Dendritic cell treated with granulocyte-macrophage colony-stimulating factor and Interleukin-4, amounts not matched to agents 40 ng/mL and 50 ng/mL, for 4 days (primary cell): ENCODE data around the gene BABAM2.
A peak's percentile ranks its signal among the peaks of the same experiment; 100 is the strongest.

Source experiments
- H3K27ac Mint-ChIP-seq: one replicate; pipeline ENCODE4 v1.8.0; 2022; ENCODE audit warnings: mild to moderate bottlenecking, mixed read lengths
- H3K27me3 Mint-ChIP-seq: one replicate; pipeline ENCODE4 v1.8.0; 2022; ENCODE audit warnings: mild to moderate bottlenecking, mixed read lengths
- H3K36me3 Mint-ChIP-seq: one replicate; pipeline ENCODE4 v1.8.0; 2022; ENCODE audit warnings: low read depth, mixed read lengths
- H3K4me1 Mint-ChIP-seq: one replicate; pipeline ENCODE4 v1.8.0; 2022; ENCODE audit warnings: low read depth, mixed read lengths
- H3K4me3 Mint-ChIP-seq: one replicate; pipeline ENCODE4 v1.8.0; 2022; ENCODE audit warnings: mild to moderate bottlenecking, moderate library complexity, mixed read lengths
- H3K9me3 Mint-ChIP-seq: one replicate; pipeline ENCODE4 v1.8.0; 2022; ENCODE audit warnings: mixed read lengths
- intact Hi-C: fragments of 100-400 bp; cut with micrococcal nuclease; formaldehyde crosslinking; loops from one replicate; pipeline ENCODE4 v1.15.0; 2022

The BABAM2 gene

DNA sequence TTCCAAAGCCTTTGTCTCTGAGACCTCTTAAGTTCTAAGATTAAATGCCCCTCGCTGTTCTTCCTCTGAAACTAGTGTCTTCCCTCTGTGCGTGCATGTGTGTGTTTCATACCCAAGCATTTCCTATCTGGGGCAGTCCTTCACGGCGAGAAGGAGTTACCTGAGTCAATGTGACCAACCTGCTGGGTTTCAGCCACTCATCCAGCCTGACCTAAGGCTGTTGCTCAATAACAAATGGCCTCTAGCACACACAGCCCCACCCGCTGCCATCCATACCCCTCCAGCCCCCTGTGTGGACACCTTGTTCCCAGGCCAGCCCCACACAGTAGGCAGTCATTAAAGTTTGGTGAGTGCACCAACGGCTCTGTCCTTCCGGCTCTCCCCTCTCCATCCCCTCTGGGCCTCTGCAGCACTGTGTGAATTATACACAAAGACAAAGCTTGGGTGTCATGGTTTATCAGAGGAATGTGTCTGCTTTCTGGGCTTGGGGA, 448.3 kb downstream of the BABAM2 start:
- no peaks in the 10 kb centered on the region for H3K27me3 Mint-ChIP-seq
- peaks cover 36% of the 10 kb centered on the region for H3K4me1 Mint-ChIP-seq
- H3K4me3 Mint-ChIP-seq, result no peak overlapping the region
- peak overlapping the region; percentile 41 for H3K27ac Mint-ChIP-seq
- peaks cover 12% of the 10 kb centered on the region for H3K36me3 Mint-ChIP-seq
- intact Hi-C loops, result no loop called here
- H3K9me3 Mint-ChIP-seq, result no peaks in the 10 kb centered on the region

DNA sequence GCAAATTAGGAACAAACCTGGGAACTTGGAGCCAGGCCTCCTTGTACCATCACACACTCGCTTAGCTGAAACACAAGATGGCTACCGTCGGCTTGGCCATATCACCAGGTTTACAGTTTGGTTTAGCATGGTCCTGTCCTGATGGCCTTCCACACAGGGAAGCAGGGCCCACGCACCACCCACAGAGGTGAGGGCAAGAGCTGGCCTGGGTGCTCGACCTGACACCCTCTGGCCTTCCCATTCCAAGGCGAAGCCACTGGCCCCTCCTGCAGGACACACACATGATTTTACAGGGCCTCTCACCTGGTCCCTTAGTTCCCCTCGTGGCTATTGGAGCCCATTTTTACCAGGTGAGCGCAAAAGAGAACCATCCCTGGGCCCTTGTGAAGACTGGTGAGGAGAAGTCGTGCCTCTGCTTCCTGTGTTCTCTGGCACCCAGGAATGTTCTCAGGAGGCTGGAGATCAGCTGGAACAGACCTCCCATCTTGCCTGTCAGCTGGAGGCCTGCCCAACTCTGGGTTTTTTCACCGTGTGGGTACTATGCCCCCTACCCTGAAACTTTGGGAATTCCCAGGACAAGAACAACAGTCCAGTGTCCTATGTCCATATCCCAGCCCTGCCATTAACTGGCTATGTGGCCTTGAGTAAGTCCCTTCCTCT, 449.1 kb downstream of the BABAM2 start:
- intact Hi-C loops, result loop anchor here (5.0 kb wide), 2 partner anchors 38 to 53 kb away; partner anchors contain the start of gene FOSL2
- H3K4me1 Mint-ChIP-seq, result peaks cover 42% of the 10 kb centered on the region
- no peaks in the 10 kb centered on the region for H3K9me3 Mint-ChIP-seq
- H3K36me3 Mint-ChIP-seq, result peaks cover 12% of the 10 kb centered on the region
- peak overlapping the region; percentile 41 for H3K27ac Mint-ChIP-seq
- no peaks in the 10 kb centered on the region for H3K27me3 Mint-ChIP-seq
- H3K4me3 Mint-ChIP-seq, result no peak overlapping the region

DNA sequence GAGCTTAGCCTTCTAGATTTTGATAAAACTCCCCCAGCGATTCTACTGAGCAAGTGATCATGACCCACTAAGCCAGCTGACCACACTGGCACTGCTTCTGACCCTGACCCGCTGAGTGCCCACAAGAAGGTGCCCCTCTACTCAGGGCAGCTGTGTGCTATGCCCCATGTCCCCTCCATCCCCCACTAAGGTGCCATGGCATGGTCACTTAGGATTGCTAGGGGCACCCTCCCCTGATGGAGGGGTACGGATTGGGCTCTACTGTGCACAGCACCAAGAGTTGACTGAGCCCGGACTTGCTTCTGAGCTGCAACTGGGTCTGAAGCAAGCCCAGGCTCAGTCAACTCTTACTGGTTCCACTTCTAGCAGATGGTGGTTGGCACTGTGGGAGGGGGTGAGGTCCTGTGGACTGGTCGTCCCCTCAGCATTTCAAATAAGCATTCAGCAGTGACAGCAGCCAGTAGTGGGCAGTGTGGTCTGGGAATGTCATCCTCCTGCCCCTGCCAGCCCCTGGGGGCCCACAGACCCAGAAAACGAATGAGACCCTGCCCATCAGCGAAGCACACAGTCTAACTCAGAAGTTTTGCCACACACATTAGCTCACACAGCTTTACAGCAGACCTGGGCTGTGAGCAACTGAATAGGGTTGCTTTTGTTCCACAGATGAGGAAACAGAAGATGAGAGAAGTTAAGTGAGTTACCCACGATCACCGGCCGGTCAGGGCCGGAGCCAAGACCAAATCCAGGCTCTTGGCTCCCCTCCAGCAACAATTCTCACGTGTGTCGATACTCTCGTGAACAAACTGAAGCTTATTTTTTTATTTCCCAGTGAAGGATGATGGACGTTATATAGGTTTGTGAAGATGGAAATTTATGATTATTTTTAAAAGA, 450.0 kb downstream of the BABAM2 start:
- H3K27me3 Mint-ChIP-seq, result peaks cover 2% of the 10 kb centered on the region
- H3K9me3 Mint-ChIP-seq, result no peaks in the 10 kb centered on the region
- no peak overlapping the region for H3K27ac Mint-ChIP-seq

DNA sequence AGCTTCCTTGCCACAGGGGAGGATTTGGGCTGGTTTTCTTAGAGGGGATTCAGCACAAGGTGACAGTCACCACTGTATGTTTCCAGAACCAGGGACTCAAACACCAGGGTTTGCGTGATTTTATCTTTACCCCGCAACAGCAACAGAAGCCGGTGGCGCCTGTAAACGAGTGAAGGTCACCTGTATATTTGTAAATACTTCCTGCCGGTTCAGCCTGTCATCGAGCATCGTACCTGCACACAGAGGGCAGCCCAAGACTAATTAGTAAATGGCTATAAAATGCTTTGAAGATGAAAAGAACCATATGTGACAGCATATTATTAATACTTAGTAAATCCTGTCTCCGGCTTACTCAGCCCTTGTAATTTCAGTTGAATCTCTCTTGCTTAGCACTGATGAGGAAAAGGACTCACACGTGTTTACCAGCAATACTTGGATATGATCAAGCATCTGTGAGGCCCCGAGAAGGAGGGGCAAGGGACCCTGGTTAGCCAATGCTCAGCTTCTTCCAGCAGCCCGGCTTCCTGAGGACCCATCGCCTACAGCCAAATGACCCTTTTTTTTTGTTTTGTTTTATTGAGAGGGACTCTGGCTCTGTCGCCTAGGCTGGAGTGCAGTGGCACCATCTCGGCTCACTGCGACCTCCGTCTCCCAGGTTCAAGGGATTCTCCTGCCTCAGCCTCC, 450.8 kb downstream of the BABAM2 start:
- no peak overlapping the region for H3K27ac Mint-ChIP-seq
- peaks cover 4% of the 10 kb centered on the region for H3K27me3 Mint-ChIP-seq
- H3K36me3 Mint-ChIP-seq, result peaks cover 12% of the 10 kb centered on the region

More for the DNA sequence above, 450.0 kb downstream of the BABAM2 start:
- Mint-ChIP-seq H3K36me3 (peaks cover 12% of the 10 kb centered on the region), H3K4me1 (peaks cover 42% of the 10 kb centered on the region), H3K4me3 (no peak overlapping the region)
- intact Hi-C loops, result loop anchor here (5.0 kb wide), 2 partner anchors 37 to 52 kb away; partner anchors contain the start of gene FOSL2

DNA sequence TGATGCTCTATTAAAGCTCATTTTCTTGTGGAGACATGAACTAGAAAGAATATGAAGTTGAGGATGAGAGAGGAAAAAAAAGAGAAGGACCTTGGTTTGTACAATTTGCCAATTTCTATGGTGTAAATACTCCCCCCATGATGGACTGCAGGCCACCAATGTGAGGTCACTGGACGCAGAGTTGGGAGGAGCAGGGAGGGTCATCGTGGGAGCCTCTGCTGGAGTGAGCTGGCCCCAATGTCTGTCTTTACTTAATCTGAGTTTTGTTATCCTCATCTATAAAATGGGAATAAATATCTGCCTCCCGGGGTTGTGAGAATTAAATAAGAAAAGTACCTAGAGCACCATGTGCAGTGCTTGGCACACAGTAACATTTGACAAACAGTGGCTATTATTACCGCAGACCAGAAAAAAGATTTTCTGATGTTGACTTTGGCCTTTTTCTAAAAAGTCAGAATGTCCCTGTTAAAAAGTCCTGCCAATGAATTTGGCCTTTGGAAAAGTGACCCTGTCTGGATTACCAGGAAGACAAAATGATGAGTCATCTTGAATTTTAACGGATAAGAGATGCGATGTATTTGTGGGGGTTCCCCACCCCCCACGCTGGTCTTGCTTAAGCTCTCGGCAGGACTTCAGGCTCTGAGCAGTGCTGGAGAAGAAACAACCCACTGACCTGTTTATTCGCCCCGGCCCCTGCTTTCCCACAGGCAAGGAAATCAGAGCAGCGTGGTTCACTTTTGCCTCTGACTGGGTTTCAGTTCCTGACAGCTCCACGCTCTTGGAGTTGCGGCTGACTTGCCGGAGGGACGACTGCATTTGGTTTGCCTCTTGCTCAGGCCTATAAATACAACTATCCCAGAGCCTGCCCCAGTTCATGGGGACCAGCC, 451.8 kb downstream of the BABAM2 start:
- peaks cover 42% of the 10 kb centered on the region for H3K4me1 Mint-ChIP-seq
- peak overlapping the region; percentile 20 for H3K4me3 Mint-ChIP-seq
- peak overlapping the region; percentile 54 for H3K27ac Mint-ChIP-seq
- peaks cover 12% of the 10 kb centered on the region for H3K36me3 Mint-ChIP-seq
- intact Hi-C loops, result loop anchor here (2.0 to 5.0 kb wide), 3 partner anchors 16 to 50 kb away; partner anchors contain the start of gene FOSL2
- no peaks in the 10 kb centered on the region for H3K9me3 Mint-ChIP-seq
- peaks cover 5% of the 10 kb centered on the region for H3K27me3 Mint-ChIP-seq

More for the DNA sequence above, 450.8 kb downstream of the BABAM2 start:
- H3K4me3 Mint-ChIP-seq, result no peak overlapping the region
- H3K9me3 Mint-ChIP-seq, result no peaks in the 10 kb centered on the region
- intact Hi-C loops, result loop anchor here (5.0 kb wide), 2 partner anchors 36 to 51 kb away; partner anchors contain the start of gene FOSL2
- H3K4me1 Mint-ChIP-seq, result peaks cover 42% of the 10 kb centered on the region

DNA sequence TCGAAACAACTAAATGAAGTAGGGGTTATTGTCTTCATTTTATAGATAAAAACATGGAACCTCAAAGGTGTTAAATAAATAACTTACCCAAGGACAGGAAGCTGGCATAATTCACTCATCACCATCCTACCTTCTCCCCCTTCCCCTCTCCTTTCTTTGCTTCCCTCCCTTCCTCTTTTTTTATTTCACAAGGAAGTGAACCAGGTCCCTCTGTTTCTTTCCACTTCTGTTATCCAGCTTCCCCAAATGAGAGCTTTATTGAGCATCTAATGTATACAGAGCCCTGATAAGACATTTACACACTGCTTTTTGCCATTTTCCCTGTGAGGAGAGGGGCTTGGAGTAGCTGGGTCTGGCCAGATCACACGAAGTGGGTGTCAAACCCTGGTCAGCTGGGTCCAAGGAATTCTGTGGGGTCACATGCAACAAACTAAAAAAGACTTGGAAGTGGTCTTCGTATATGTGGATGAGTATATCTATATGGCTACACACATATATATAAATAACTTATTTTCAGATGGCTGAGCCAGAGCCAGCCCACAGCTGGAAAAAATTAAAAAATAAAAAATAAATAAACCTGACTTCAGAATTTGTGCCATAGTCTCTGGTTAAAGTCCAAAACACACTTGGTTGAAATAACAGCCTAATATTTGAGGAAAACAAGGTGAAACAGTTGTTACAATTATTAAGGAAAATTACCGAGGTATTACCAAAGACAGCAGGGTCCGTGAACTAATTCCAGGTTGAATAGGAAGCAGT, 452.8 kb downstream of the BABAM2 start:
- no peaks in the 10 kb centered on the region for H3K9me3 Mint-ChIP-seq
- intact Hi-C loops, result loop anchor here (2.0 to 5.0 kb wide), 3 partner anchors 15 to 49 kb away; partner anchors contain the start of gene FOSL2
- H3K4me1 Mint-ChIP-seq, result peaks cover 52% of the 10 kb centered on the region
- H3K4me3 Mint-ChIP-seq, result no peak overlapping the region
- H3K36me3 Mint-ChIP-seq, result peaks cover 11% of the 10 kb centered on the region
- H3K27me3 Mint-ChIP-seq, result peaks cover 10% of the 10 kb centered on the region
- peak overlapping the region; percentile 54 for H3K27ac Mint-ChIP-seq

DNA sequence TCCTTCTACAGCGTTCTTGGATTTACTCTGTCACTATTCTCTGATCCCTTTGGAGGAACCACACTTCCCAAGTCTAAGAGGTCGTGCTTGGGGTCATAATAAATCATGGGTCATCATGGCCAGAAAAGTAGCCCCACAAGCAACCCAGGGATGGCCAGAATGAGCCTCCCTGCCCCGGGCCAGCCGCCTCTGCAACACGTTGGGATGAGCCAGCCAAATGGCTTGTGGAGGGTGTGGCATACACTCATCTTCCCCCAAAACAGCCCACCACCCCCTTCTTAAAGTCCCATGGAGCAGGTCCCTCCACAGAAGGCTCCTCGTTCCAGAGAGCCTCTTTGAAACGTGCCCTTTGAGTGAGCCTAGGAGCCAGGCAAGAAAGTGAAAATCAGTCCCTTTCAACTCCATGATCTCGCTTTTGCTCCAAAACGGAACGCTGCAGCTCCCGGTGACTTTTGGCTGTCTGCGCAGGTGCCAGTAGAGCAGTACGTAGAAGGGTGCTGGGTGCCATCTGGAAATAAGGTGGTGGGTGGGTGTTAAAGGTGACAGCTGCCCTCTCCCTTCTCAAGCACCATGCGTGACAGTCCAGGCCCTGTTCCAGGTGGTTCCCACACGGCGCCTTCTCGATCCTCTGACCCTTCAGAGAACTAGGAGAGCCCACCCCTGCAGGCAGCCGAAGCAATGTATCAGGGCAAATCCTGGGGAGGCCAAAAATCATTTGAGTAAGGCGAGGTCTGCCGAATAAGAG, 453.6 kb downstream of the BABAM2 start:
- Mint-ChIP-seq H3K9me3 (no peaks in the 10 kb centered on the region), H3K27ac (no peak overlapping the region), H3K36me3 (peaks cover 3% of the 10 kb centered on the region), H3K4me1 (peaks cover 53% of the 10 kb centered on the region), H3K27me3 (peaks cover 11% of the 10 kb centered on the region), H3K4me3 (no peak overlapping the region)
- intact Hi-C loops, result loop anchor here (2.0 to 5.0 kb wide), 3 partner anchors 15 to 48 kb away; partner anchors contain the start of gene FOSL2

DNA sequence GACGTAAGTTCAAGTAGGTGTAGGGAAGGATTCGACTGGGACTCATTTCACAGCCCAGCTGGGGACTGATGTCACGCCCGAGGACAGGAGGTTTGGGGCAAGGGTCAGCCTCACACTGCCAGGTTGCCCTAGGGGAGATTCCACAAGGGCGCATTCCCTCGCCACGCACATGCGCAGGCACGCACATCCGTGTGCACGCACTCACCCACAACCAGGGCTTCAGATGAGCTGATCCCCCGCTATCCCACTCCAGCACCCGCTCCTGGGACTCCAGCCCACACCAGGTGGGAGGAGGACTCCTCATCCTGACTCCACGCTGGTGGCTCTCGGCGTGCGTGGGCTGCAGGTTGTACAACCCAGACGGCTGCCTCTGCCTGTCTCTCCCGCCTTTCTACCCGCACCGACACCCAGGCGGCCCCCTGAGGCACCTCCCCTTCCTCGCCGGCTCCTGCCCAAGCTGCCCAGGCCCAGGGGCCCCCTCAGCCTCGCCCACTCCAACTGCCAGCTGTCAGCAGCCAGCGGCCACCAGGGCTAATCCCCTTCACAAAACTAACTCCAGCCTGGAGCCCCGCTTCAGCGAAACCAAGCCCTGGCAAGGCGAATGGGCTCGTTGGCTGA, 454.3 kb downstream of the BABAM2 start:
- intact Hi-C loops, result loop anchor here (5.0 kb wide), 2 partner anchors 32 to 47 kb away; partner anchors contain the start of gene FOSL2
- no peaks in the 10 kb centered on the region for H3K9me3 Mint-ChIP-seq
- no peak overlapping the region for H3K4me3 Mint-ChIP-seq
- H3K27me3 Mint-ChIP-seq, result peaks cover 14% of the 10 kb centered on the region
- H3K27ac Mint-ChIP-seq, result peak overlapping the region; percentile 16
- H3K36me3 Mint-ChIP-seq, result no peaks in the 10 kb centered on the region
- peaks cover 52% of the 10 kb centered on the region for H3K4me1 Mint-ChIP-seq

DNA sequence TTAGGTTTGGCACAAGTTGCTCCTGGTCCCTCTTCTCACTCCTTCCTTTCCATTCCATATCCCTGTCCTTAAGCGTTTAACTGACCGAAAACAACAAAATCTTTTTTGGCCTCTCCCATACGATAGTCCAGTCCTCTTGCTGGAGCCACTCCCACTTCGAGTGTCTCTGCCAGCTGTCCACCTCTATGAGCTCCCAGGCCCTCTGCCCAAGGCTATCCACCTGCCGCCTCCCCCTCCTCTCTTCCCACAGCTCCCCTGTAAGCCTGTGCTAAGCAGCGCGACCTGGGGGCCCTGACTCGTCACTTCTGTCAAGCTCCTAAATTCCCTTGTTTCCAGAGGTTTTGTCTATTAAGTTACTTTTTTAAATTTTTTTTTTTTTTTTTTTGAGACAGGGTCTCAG, 455.1 kb downstream of the BABAM2 start:
- Mint-ChIP-seq H3K4me1 (peaks cover 45% of the 10 kb centered on the region), H3K27ac (peak overlapping the region; percentile 16)
- intact Hi-C loops, result no loop called here

DNA sequence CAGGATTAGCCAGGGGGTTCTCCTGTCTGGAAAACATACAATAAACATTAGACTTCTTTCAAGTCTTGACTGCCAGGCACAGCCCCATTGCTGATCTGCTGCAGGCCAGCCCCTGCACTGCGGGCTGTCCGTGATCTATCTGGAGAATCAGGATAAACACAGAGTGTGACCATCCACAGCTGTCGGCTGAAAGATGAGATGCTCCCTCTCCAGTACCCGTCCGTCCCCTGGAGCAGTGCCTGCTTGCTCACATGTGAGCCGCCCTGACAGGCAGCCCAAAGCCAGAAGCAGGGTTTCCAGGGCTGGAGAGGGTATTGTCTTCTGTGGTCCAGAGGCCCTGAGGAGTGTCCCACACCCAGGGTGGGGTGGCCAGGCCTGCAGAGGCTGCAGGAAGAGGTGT, 456.1 kb downstream of the BABAM2 start:
- Mint-ChIP-seq H3K4me3 (no peak overlapping the region), H3K4me1 (peaks cover 40% of the 10 kb centered on the region), H3K27ac (no peak overlapping the region), H3K36me3 (no peaks in the 10 kb centered on the region), H3K27me3 (peaks cover 14% of the 10 kb centered on the region), H3K9me3 (no peaks in the 10 kb centered on the region)
- intact Hi-C loops, result no loop called here

More for the DNA sequence above, 455.1 kb downstream of the BABAM2 start:
- Mint-ChIP-seq H3K4me3 (no peak overlapping the region), H3K27me3 (peaks cover 14% of the 10 kb centered on the region), H3K36me3 (no peaks in the 10 kb centered on the region), H3K9me3 (no peaks in the 10 kb centered on the region)

DNA sequence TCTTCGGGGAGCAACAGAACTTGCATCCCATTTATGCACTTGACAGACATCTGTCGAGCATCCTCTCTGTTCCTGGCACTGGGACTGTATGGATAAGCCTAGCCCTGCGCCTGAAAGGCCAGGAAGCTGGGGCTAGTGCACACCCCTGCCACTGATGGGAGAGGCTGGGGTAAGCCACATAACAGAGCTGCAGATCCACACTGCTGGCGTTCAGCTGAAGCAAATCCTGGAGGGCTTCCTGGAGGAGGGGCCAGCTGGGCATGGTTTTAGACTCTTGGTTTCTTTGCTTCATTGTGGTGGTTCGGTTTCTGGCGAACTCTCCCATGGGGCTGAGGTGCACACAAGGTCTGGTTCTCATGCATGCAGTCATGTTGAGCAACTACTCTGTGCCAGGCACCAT, 456.7 kb downstream of the BABAM2 start:
- no peak overlapping the region for H3K27ac Mint-ChIP-seq
- no peaks in the 10 kb centered on the region for H3K9me3 Mint-ChIP-seq
- H3K36me3 Mint-ChIP-seq, result no peaks in the 10 kb centered on the region
- peaks cover 14% of the 10 kb centered on the region for H3K27me3 Mint-ChIP-seq
- no peak overlapping the region for H3K4me3 Mint-ChIP-seq
- intact Hi-C loops, result no loop called here
- peaks cover 34% of the 10 kb centered on the region for H3K4me1 Mint-ChIP-seq
